IMR-90 (cell line): ENCODE data around the gene RDH11. TPM values are rescaled to one million over a fixed set of nuclear protein-coding genes. Genes with fewer than 3 reads are reported as not detected.

Experiments used
- ATAC-seq: fragments of 200-7000 bp; cut with Tn5 transposase; 2 replicates; pipeline ENCODE4 v1.9.1; 2020; ENCODE audit warnings: low read depth, mild to moderate bottlenecking, moderate library complexity
- BruUV-seq: library from RNA; stranded (reverse); fragments of 400-500 nt; replicated peaks from 2 replicates; lab custom pipeline; 2021; lab: Mats Ljungman, UMichigan
- CTCF ChIA-PET: fragments of 300-600 bp; formaldehyde crosslinking; extraction: SDS; loops from one replicate; lab custom pipeline; 2021; ENCODE audit warnings: antibody characterized with exemption; lab: Yijun Ruan, JAX
- POLR2A ChIA-PET: fragments of 300-600 bp; sonication (Branson Sonifier 250); formaldehyde crosslinking; loops from one replicate; lab custom pipeline; 2022; ENCODE audit warnings: antibody characterized with exemption; ENCODE audit not compliant: unreplicated experiment; lab: Charles Lee
- DNase-seq: peaks from one replicate; pipeline ENCODE4 v3.0.0; 2013
- H2AFZ ChIP-seq: replicated peaks from 2 replicates; pipeline ENCODE3; 2013; ENCODE audit warnings: low read length, mild to moderate bottlenecking; ENCODE audit not compliant: poor library complexity
- H2AK5ac ChIP-seq: 2 replicates; pipeline ENCODE4 v1.6.1; 2013; ENCODE audit warnings: low read depth, low read length, inconsistent platforms
- H2AK9ac ChIP-seq: replicated peaks from 2 replicates; pipeline ENCODE3; 2013; ENCODE audit warnings: mild to moderate bottlenecking, low read depth, low read length, moderate library complexity; ENCODE audit not compliant: poor library complexity
- H2BK120ac ChIP-seq: 2 replicates; pipeline ENCODE4 v1.6.1; 2013; ENCODE audit warnings: low read depth, low read length, inconsistent platforms
- H2BK15ac ChIP-seq: 3 replicates; pipeline ENCODE4 v1.6.1; 2013; ENCODE audit warnings: low read depth, low read length, inconsistent platforms
- H2BK20ac ChIP-seq: 2 replicates; pipeline ENCODE4 v1.6.1; 2013; ENCODE audit warnings: low read depth, mild to moderate bottlenecking, inconsistent platforms, low read length, moderate library complexity
- H2BK5ac ChIP-seq: 2 replicates; pipeline ENCODE4 v1.6.1; 2013; ENCODE audit warnings: mild to moderate bottlenecking, low read depth, low read length, inconsistent platforms; ENCODE audit not compliant: poor library complexity, severe bottlenecking
- H3K14ac ChIP-seq: replicated peaks from 2 replicates; pipeline ENCODE4 v1.6.1; 2013; ENCODE audit warnings: low read depth, low read length, inconsistent platforms
- H3K18ac ChIP-seq: 2 replicates; pipeline ENCODE4 v1.6.1; 2013; ENCODE audit warnings: low read depth, low read length, control low read depth
- H3K23ac ChIP-seq: 2 replicates; pipeline ENCODE4 v1.6.1; 2013; ENCODE audit warnings: low read depth, low read length, inconsistent platforms
- H3K27ac ChIP-seq: 2 replicates; pipeline ENCODE4 v1.5.1; 2013; ENCODE audit warnings: mild to moderate bottlenecking, control low read depth, low read length; ENCODE audit not compliant: insufficient read depth
- H3K27me3 ChIP-seq: 2 replicates; pipeline ENCODE4 v1.6.1; 2013; ENCODE audit warnings: low read length; ENCODE audit not compliant: control insufficient read depth, insufficient read depth
- H3K36me3 ChIP-seq: 2 replicates; pipeline ENCODE4 v1.6.1; 2013; ENCODE audit warnings: low read length, mixed read lengths; ENCODE audit not compliant: control insufficient read depth, insufficient read depth
- H3K4ac ChIP-seq: 2 replicates; pipeline ENCODE4 v1.6.1; 2013; ENCODE audit warnings: low read depth, low read length, inconsistent platforms
- H3K4me1 ChIP-seq: 2 replicates; pipeline ENCODE4 v1.6.1; 2013; ENCODE audit warnings: low read length, mixed read lengths; ENCODE audit not compliant: control insufficient read depth, insufficient read depth
- H3K4me2 ChIP-seq: 2 replicates; pipeline ENCODE4 v1.6.1; 2013; ENCODE audit warnings: low read depth, mild to moderate bottlenecking, control low read depth, low read length, moderate library complexity
- H3K4me3 ChIP-seq: 2 replicates; pipeline ENCODE4 v1.5.1; 2013; ENCODE audit warnings: low read depth, mild to moderate bottlenecking, control low read depth, low read length, moderate library complexity; ENCODE audit not compliant: insufficient read depth
- H3K56ac ChIP-seq: 2 replicates; pipeline ENCODE4 v1.6.1; 2013; ENCODE audit warnings: low read length, inconsistent platforms; ENCODE audit not compliant: insufficient read depth; ENCODE audit errors: extremely low read depth
- H3K79me1 ChIP-seq, 2 experiments: 2 replicates each; pipeline ENCODE4 v1.6.1; 2013; ENCODE audit warnings: low read length in 2 of 2, inconsistent platforms in 1 of 2, low read depth in 1 of 2
- H3K9ac ChIP-seq: 2 replicates; pipeline ENCODE4 v1.6.1; 2013; ENCODE audit warnings: low read depth, low read length, control low read depth
- H3K9me1 ChIP-seq: 2 replicates; pipeline ENCODE4 v1.6.1; 2013; ENCODE audit warnings: low read length, inconsistent platforms; ENCODE audit not compliant: insufficient read depth
- H3K9me3 ChIP-seq: 2 replicates; pipeline ENCODE4 v1.6.1; 2013; ENCODE audit warnings: low read length; ENCODE audit not compliant: control insufficient read depth, insufficient read depth
- H4K20me1 ChIP-seq: 2 replicates; pipeline ENCODE4 v1.6.1; 2013; ENCODE audit warnings: low read length, inconsistent platforms; ENCODE audit not compliant: insufficient read depth
- H4K5ac ChIP-seq: 2 replicates; pipeline ENCODE4 v1.6.1; 2013; ENCODE audit warnings: mild to moderate bottlenecking, low read depth, low read length, control low read depth
- H4K8ac ChIP-seq, 2 experiments: 2 replicates each; pipeline ENCODE4 v1.6.1; 2013; ENCODE audit warnings: low read depth in 2 of 2, low read length in 2 of 2, control low read depth in 1 of 2, inconsistent platforms in 1 of 2
- H4K91ac ChIP-seq: 2 replicates; pipeline ENCODE4 v1.6.1; 2013; ENCODE audit warnings: low read depth, low read length, inconsistent platforms; ENCODE audit not compliant: insufficient read depth
- BHLHE40 ChIP-seq: fragments of 150-350 bp; IDR thresholded peaks from 2 replicates; pipeline ENCODE4 v1.6.1; 2016; ENCODE audit warnings: mild to moderate bottlenecking, low read depth, low read length
- MAFK ChIP-seq: IDR thresholded peaks from 2 replicates; pipeline ENCODE4 v1.6.1; 2012; ENCODE audit warnings: low read depth, low read length, improper control_type of control experiment
- MXI1 ChIP-seq: IDR thresholded peaks from 2 replicates; pipeline ENCODE4 v1.6.1; 2012; ENCODE audit warnings: low read depth, mild to moderate bottlenecking, low read length, moderate library complexity, borderline replicate concordance
- RAD21 ChIP-seq: IDR thresholded peaks from 2 replicates; pipeline ENCODE4 v1.6.1; 2012; ENCODE audit warnings: low read length, improper control_type of control experiment
- SMC3 ChIP-seq: fragments of 150-350 bp; IDR thresholded peaks from 2 replicates; pipeline ENCODE4 v1.6.1; 2016; ENCODE audit warnings: low read depth, mild to moderate bottlenecking, antibody characterized with exemption, low read length, moderate library complexity
- WGBS, 2 experiments: methylation state at CpG; one replicate each; pipeline versions ENCODE4 v1.1.5 to v1.1.7; 2013; ENCODE audit warnings: missing lambda C conversion rate in 2 of 2; ENCODE audit not compliant: insufficient read length in 1 of 2; ENCODE audit errors: extremely low coverage in 2 of 2; 5-methylcytosine and 5-hydroxymethylcytosine counted together
- dilution Hi-C: fragments of 300-500 bp; cut with HindIII; formaldehyde crosslinking; loops from one replicate; pipeline ENCODE4 v1.14.3; 2018; ENCODE audit warnings: low sequenced_read_pairs; ENCODE audit not compliant: unreplicated experiment
- in situ Hi-C: fragments of 300-500 bp; cut with MboI; formaldehyde crosslinking; loops from 3 replicates; pipeline ENCODE4 v1.14.3; 2019; ENCODE audit warnings: low sequenced_read_pairs, inconsistent platforms, mixed read lengths
- intact Hi-C: fragments of 100-400 bp; cut with micrococcal nuclease; formaldehyde crosslinking; loops from 2 replicates; pipeline ENCODE4 v1.10.0; 2022
- polyA plus RNA-seq, 3 experiments: library from polyadenylated mRNA; depleted of rRNA; stranded (reverse); fragments of >200 nt; gene quantifications; 2 replicates each; pipeline ENCODE4 v1.2.3, GENCODE V29; 2012; ENCODE audit warnings: low replicate concordance in 1 of 3
- total RNA-seq: library from RNA; depleted of rRNA; stranded (reverse); fragments of >200 nt; gene quantifications from 2 replicates; pipeline ENCODE4 v1.2.3, GENCODE V29; 2012
- TF ChIP-seq, protein P1 (sequence below): conservative IDR thresholded peaks from 2 replicates; pipeline ENCODE4 v1.5.1; 2012; ENCODE audit warnings: mild to moderate bottlenecking, low read depth, low read length, improper control_type of control experiment

The RDH11 gene
- total and polyA plus RNA-seq, 2 of the 4 experiments (the other 2 are of a cell fraction): 77.3 to 149 TPM

DNA sequence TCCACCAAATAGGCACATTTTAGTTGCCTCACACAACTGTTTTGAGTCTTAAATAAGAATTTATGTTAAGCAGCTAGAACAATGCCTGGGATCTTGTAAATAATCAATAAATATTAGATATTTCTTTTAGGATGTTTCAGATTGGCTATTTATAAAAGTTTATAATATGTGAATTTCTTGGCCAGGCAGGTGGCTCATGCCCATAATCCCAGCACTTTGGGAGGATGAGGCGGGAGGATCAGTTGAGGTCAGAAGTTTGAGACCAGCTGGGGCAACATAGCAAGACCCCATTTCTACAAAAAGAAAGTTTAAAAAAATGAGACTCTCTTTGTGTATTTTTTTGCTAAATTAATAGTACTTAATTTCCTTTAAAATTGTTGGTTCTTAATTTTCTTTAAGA, 54.1 kb downstream of the RDH11 start:
- Histone ChIP-seq H3K27me3 (no peaks in the 10 kb centered on the region), H3K23ac (no peak overlapping the region), H3K18ac (no peak overlapping the region), H3K36me3 (peaks cover 5% of the 10 kb centered on the region; the same call in 1 of the 2 replicates), H2BK20ac (no peak overlapping the region), H2AFZ (no peak overlapping the region), H4K91ac (no peak overlapping the region), H4K20me1 (no peaks in the 10 kb centered on the region), H3K9me1 (peaks cover 3% of the 10 kb centered on the region; the same call in 1 of the 2 replicates), H4K5ac (no peak overlapping the region), H3K4me2 (no peak overlapping the region), H3K4me3 (no peak overlapping the region), H4K8ac (no peak overlapping the region), H2BK120ac (no peak overlapping the region), H3K79me1 (no peaks in the 10 kb centered on the region), H2AK5ac (no peak overlapping the region), H3K9ac (no peak overlapping the region), H3K4me1 (no peaks in the 10 kb centered on the region), H3K14ac (no peak overlapping the region), H3K27ac (no peak overlapping the region), H2BK5ac (no peak overlapping the region), H3K4ac (no peak overlapping the region), H3K56ac (no peak overlapping the region), H2AK9ac (no peak overlapping the region), H3K9me3 (no peaks in the 10 kb centered on the region), H2BK15ac (no peak overlapping the region)
- no peak for TF ChIP-seq BHLHE40
- no peak for TF ChIP-seq MXI1
- TF ChIP-seq RAD21: no peak
- no peak for TF ChIP-seq MAFK
- TF ChIP-seq, protein P1, sequence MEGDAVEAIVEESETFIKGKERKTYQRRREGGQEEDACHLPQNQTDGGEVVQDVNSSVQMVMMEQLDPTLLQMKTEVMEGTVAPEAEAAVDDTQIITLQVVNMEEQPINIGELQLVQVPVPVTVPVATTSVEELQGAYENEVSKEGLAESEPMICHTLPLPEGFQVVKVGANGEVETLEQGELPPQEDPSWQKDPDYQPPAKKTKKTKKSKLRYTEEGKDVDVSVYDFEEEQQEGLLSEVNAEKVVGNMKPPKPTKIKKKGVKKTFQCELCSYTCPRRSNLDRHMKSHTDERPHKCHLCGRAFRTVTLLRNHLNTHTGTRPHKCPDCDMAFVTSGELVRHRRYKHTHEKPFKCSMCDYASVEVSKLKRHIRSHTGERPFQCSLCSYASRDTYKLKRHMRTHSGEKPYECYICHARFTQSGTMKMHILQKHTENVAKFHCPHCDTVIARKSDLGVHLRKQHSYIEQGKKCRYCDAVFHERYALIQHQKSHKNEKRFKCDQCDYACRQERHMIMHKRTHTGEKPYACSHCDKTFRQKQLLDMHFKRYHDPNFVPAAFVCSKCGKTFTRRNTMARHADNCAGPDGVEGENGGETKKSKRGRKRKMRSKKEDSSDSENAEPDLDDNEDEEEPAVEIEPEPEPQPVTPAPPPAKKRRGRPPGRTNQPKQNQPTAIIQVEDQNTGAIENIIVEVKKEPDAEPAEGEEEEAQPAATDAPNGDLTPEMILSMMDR: no peak
- TF ChIP-seq SMC3: no peak
- CTCF ChIA-PET: no interaction called here
- ATAC-seq: no peak
- no peak for DNase-seq
- no TSS peak for BruUV-seq
- WGBS, 2 experiments: no CpG with 5 or more reads among the region's 1 CpG
- intact Hi-C loops (no loop called here), in situ Hi-C loops (no loop called here), dilution Hi-C loops (no loop called here)
- POLR2A ChIA-PET: no interaction called here
